ENCODE data around the gene ITPR2. TPM values are rescaled to one million over a fixed set of nuclear protein-coding genes. Genes with fewer than 3 reads are reported as not detected.
"Not testable (repeated sequence)": the region's sequence is repeated elsewhere in the genome, so short reads cannot be mapped to it uniquely, and the experiment has no call there.

Gene ITPR2
- total and polyA plus RNA-seq, 2 experiments from 2014 or later, result 5.0 to 9.1 TPM

- H3K4me3 ChIP-seq, result no peak overlapping the region
- peaks cover 27% of the 10 kb centered on the region for H3F3A ChIP-seq (ENCODE audit: insufficient read depth)
- DNase-seq, result peak; percentile 51
- H3K4me1 ChIP-seq (ENCODE audit: insufficient read depth), result peaks cover 13% of the 10 kb centered on the region
- H3K4me2 ChIP-seq (ENCODE audit: unreplicated experiment), result no peak overlapping the region
- no peaks in the 10 kb centered on the region for H3K9me3 ChIP-seq (ENCODE audit: low read depth)
- no peak overlapping the region for H2AFZ ChIP-seq
- H3K27me3 ChIP-seq (replicated peaks; ENCODE audit: insufficient read depth), result no peaks in the 10 kb centered on the region
- H3K36me3 ChIP-seq (ENCODE audit: low read depth), result no peaks in the 10 kb centered on the region
- H3K79me2 ChIP-seq (ENCODE audit: insufficient read depth), result no peaks in the 10 kb centered on the region
- H3K9ac ChIP-seq, result no peak overlapping the region
- H4K20me1 ChIP-seq (ENCODE audit: insufficient read depth), result no peaks in the 10 kb centered on the region
- TF ChIP-seq EZH2phosphoT487 (IDR thresholded peaks at IDR 0.05; ENCODE audit: insufficient read depth, low read depth), result no peak
- no peak for TF ChIP-seq EZH2 (IDR thresholded peaks at IDR 0.05; ENCODE audit: insufficient read depth, poor library complexity, severe bottlenecking)
- 55 to 58% methylated on average over 3 of the region's 3 CpGs for WGBS, 2 experiments (ENCODE audit: low coverage in 1 of 2, low lambda C conversion rate in 2 of 2, missing lambda C conversion rate in 2 of 2)
- H3K9me2 ChIP-seq (ENCODE audit: insufficient read depth), result no peaks in the 10 kb centered on the region
- no peak overlapping the region for H3K27ac ChIP-seq
- in situ Hi-C loops (cut with MboI), result no loop called here
Observed at GRCh38 chr12:26680727-26681455, 152.1 kb downstream of the ITPR2 start.

- peaks cover 13% of the 10 kb centered on the region for H3K4me1 ChIP-seq (ENCODE audit: insufficient read depth)
- H3F3A ChIP-seq (ENCODE audit: insufficient read depth), result peaks cover 27% of the 10 kb centered on the region
- no peak overlapping the region for H3K4me3 ChIP-seq
- no peaks in the 10 kb centered on the region for H3K27me3 ChIP-seq (replicated peaks; ENCODE audit: insufficient read depth)
- no peaks in the 10 kb centered on the region for H3K79me2 ChIP-seq (ENCODE audit: insufficient read depth)
- H3K27ac ChIP-seq, result no peak overlapping the region
- WGBS, 2 experiments (ENCODE audit: low coverage in 1 of 2, low lambda C conversion rate in 2 of 2, missing lambda C conversion rate in 2 of 2), result 65 to 66% methylated on average over 4 of the region's 4 CpGs
- peak overlapping the region; percentile 14 for H3K4me2 ChIP-seq (ENCODE audit: unreplicated experiment)
- peak; percentile 68 for DNase-seq
- H3K9me3 ChIP-seq (ENCODE audit: low read depth), result no peaks in the 10 kb centered on the region
- H3K36me3 ChIP-seq (ENCODE audit: low read depth), result no peaks in the 10 kb centered on the region
- H2AFZ ChIP-seq, result no peak overlapping the region
- H3K9ac ChIP-seq, result no peak overlapping the region
- TF ChIP-seq EZH2 (IDR thresholded peaks at IDR 0.05; ENCODE audit: insufficient read depth, poor library complexity, severe bottlenecking) (no peak), EZH2phosphoT487 (IDR thresholded peaks at IDR 0.05; ENCODE audit: insufficient read depth, low read depth) (no peak)
- H3K9me2 ChIP-seq (ENCODE audit: insufficient read depth), result no peaks in the 10 kb centered on the region
- H4K20me1 ChIP-seq (ENCODE audit: insufficient read depth), result no peaks in the 10 kb centered on the region
- in situ Hi-C loops (cut with MboI), result no loop called here
Observed at GRCh38 chr12:26678697-26679660, 154.0 kb downstream of the ITPR2 start.

- DNase-seq; in situ Hi-C loops (cut with MboI); H3K79me2 ChIP-seq (ENCODE audit: insufficient read depth); H3K9me2 ChIP-seq (ENCODE audit: insufficient read depth); H3K36me3 ChIP-seq (ENCODE audit: low read depth); H3K4me2 ChIP-seq (ENCODE audit: unreplicated experiment); H3K27me3 ChIP-seq (replicated peaks; ENCODE audit: insufficient read depth); H3K9me3 ChIP-seq (ENCODE audit: low read depth); H3K9ac ChIP-seq; H3K4me1 ChIP-seq (ENCODE audit: insufficient read depth); H2AFZ ChIP-seq; H3F3A ChIP-seq (ENCODE audit: insufficient read depth); H3K4me3 ChIP-seq; H4K20me1 ChIP-seq (ENCODE audit: insufficient read depth); H3K27ac ChIP-seq: not testable (repeated sequence)
- WGBS, 2 experiments (ENCODE audit: low coverage in 1 of 2, low lambda C conversion rate in 2 of 2, missing lambda C conversion rate in 2 of 2), result 74 to 75% methylated on average over 5 of the region's 5 CpGs
Observed at GRCh38 chr12:26671487-26671886, 161.5 kb downstream of the ITPR2 start.

GRCh38 chr12:26668847-26669246, 164.1 kb downstream of the ITPR2 start:
- peak; percentile 18 for DNase-seq
- Histone ChIP-seq H3K36me3 (ENCODE audit: low read depth) (no peaks in the 10 kb centered on the region), H3K4me1 (ENCODE audit: insufficient read depth) (no peaks in the 10 kb centered on the region), H2AFZ (no peak overlapping the region), H3K9ac (no peak overlapping the region), H3K79me2 (ENCODE audit: insufficient read depth) (no peaks in the 10 kb centered on the region), H3K27me3 (replicated peaks; ENCODE audit: insufficient read depth) (no peaks in the 10 kb centered on the region), H3K9me3 (ENCODE audit: low read depth) (no peaks in the 10 kb centered on the region), H4K20me1 (ENCODE audit: insufficient read depth) (no peaks in the 10 kb centered on the region), H3K4me3 (no peak overlapping the region), H3K27ac (no peak overlapping the region), H3F3A (ENCODE audit: insufficient read depth) (no peaks in the 10 kb centered on the region), H3K4me2 (ENCODE audit: unreplicated experiment) (no peak overlapping the region), H3K9me2 (ENCODE audit: insufficient read depth) (no peaks in the 10 kb centered on the region)
- 90 to 95% methylated on average over 3 of the region's 3 CpGs for WGBS, 2 experiments (ENCODE audit: low coverage in 1 of 2, low lambda C conversion rate in 2 of 2, missing lambda C conversion rate in 2 of 2)
- in situ Hi-C loops (cut with MboI), result no loop called here
- TF ChIP-seq EZH2 (IDR thresholded peaks at IDR 0.05; ENCODE audit: insufficient read depth, poor library complexity, severe bottlenecking) (no peak), EZH2phosphoT487 (IDR thresholded peaks at IDR 0.05; ENCODE audit: insufficient read depth, low read depth) (no peak)
